SK-N-MC (cell line): ENCODE measurements around the gene PHOX2B.

Source experiments
- EZH2 ChIP-seq: fragments of 200-600 bp; sonication (generic); IDR thresholded peaks from one replicate; pipeline ENCODE4 v1.6.1; 2017; ENCODE audit warnings: antibody characterized with exemption
- FOXP2 ChIP-seq: optimal IDR thresholded peaks from 2 replicates; pipeline ENCODE3; 2011; ENCODE audit warnings: mild to moderate bottlenecking, moderate library complexity; ENCODE audit not compliant: insufficient read depth; ENCODE audit errors: extremely low read length, control extremely low read depth
- POLR2AphosphoS5 ChIP-seq: IDR thresholded peaks from 2 replicates; pipeline ENCODE4 v1.6.1; 2012; ENCODE audit warnings: mild to moderate bottlenecking, low read depth, low read length, borderline replicate concordance

DNA sequence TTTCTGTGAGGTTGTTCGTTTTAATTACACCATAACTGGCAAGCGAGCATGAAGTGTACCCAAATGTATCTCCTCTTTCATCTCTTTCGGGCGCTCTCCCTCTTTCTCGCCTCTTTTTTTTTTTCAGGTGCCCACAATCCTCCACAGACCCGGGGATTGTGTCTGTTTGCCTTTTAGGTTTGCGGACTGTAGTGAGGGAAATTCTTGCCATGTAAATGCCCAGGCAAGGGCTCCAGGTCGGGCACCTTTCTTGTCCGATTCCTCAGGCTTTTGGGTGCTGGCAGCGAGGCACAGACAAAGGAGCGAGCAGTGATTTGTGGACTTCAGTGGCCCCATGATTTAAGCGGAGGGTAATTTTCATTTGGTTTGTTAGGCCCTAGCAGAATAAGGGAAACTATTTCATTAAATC, 1.1 kb upstream of the PHOX2B start:
- no peak for TF ChIP-seq POLR2AphosphoS5
- TF ChIP-seq EZH2 = no peak
- TF ChIP-seq FOXP2 = no peak
